Esophagus muscularis mucosa (tissue), 4 donors: Measurements from ENCODE around the gene CD22.

Experiments
- EP300 ChIP-seq: sonication (generic); formaldehyde crosslinking; IDR thresholded peaks from one replicate; pipeline ENCODE4 v1.6.1; 2017; ENCODE audit warnings: antibody characterized with exemption
- POLR2A ChIP-seq: fragments of 450-650 bp; IDR thresholded peaks from one replicate; pipeline ENCODE4 v1.6.1; 2017; ENCODE audit warnings: antibody characterized with exemption, moderate library complexity, mild to moderate bottlenecking, low read depth
- TF ChIP-seq, protein P1 (sequence below), 3 experiments: fragments of 200-600 bp in 2 of 3; fragments of 450-650 bp in 1 of 3; sonication (generic) in 2 of 3; IDR thresholded peaks; one replicate each; pipeline ENCODE4 v1.5.1; 2017 to 2019; ENCODE audit warnings: antibody characterized with exemption in 3 of 3, mild to moderate bottlenecking in 2 of 3, moderate library complexity in 1 of 3

DNA sequence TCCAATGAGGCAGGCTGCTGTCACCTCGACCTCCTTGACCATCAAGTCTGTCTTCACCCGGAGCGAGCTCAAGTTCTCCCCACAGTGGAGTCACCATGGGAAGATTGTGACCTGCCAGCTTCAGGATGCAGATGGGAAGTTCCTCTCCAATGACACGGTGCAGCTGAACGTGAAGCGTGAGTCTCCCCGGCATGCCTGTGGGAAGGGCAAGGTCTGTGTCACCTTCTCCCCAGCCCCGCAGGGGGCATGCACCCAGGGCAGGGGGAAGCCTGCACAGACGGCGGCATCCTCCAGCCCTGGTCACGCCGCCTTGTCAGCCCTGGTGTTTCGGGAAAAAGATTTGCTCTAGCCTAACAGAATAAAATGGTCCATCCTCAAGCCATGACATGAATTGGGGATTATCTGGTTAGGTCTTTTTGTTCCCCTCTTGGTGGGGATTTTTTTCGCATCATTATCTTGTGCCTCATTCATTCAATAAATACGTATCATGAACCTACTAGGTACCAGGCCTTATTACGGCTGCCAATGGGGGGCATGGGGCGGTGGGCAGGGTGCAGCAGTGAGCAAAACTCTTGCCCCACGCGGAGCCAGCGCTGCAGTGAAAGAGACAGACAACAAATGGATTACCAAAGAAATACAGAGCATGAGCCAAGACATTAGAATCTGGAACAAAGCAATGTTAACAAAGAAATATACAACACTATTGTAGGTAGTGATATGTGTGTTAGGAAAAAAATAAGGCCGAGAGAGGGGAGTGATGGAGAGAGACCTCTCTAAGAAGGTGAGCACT lies 7.4 kb downstream of the CD22 start:
- TF ChIP-seq, protein P1, sequence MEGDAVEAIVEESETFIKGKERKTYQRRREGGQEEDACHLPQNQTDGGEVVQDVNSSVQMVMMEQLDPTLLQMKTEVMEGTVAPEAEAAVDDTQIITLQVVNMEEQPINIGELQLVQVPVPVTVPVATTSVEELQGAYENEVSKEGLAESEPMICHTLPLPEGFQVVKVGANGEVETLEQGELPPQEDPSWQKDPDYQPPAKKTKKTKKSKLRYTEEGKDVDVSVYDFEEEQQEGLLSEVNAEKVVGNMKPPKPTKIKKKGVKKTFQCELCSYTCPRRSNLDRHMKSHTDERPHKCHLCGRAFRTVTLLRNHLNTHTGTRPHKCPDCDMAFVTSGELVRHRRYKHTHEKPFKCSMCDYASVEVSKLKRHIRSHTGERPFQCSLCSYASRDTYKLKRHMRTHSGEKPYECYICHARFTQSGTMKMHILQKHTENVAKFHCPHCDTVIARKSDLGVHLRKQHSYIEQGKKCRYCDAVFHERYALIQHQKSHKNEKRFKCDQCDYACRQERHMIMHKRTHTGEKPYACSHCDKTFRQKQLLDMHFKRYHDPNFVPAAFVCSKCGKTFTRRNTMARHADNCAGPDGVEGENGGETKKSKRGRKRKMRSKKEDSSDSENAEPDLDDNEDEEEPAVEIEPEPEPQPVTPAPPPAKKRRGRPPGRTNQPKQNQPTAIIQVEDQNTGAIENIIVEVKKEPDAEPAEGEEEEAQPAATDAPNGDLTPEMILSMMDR (IDR thresholded peaks at IDR 0.05): no peak
- no peak for TF ChIP-seq POLR2A
- no peak for TF ChIP-seq EP300
